ENCODE results near the gene MTMR8.

MTMR8 gene

DNA sequence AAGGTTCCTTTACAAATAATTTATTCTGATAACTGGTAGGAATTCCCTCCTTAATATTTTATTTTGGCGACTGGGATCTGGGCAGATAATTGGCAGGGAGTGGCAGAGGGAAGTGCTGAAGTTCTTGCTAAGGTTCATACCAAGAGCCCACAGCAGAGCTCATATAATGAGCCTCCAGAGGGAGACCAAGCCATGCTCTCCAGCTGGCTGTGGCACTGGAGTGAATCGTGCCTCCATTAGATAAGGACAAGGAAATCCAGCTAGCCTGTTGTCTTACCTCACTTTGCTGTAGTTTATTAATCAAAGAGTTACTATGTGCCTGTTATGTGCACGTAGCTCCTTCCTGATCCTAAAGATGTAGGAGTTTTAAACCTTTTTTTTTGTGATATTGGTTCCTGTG is 166.1 kb downstream of the MTMR8 start:
- DNase-seq (ENCODE audit: low read depth in 2 of 2), result no peak
- TF ChIP-seq, protein P1, sequence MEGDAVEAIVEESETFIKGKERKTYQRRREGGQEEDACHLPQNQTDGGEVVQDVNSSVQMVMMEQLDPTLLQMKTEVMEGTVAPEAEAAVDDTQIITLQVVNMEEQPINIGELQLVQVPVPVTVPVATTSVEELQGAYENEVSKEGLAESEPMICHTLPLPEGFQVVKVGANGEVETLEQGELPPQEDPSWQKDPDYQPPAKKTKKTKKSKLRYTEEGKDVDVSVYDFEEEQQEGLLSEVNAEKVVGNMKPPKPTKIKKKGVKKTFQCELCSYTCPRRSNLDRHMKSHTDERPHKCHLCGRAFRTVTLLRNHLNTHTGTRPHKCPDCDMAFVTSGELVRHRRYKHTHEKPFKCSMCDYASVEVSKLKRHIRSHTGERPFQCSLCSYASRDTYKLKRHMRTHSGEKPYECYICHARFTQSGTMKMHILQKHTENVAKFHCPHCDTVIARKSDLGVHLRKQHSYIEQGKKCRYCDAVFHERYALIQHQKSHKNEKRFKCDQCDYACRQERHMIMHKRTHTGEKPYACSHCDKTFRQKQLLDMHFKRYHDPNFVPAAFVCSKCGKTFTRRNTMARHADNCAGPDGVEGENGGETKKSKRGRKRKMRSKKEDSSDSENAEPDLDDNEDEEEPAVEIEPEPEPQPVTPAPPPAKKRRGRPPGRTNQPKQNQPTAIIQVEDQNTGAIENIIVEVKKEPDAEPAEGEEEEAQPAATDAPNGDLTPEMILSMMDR (IDR thresholded peaks at IDR 0.05; ENCODE audit: low read depth, low read length), result no peak
- no peak overlapping the region for H3K4me3 ChIP-seq (replicated peaks in 1 of 2; ENCODE audit: low read depth in 2 of 2, low read length in 2 of 2)

All from cardiac fibroblast (primary cell).